A549 (cell line): ENCODE data around the gene FOXP1. TPM values are rescaled to one million over a fixed set of nuclear protein-coding genes. Genes with fewer than 3 reads are reported as not detected.

Source experiments
- ATAC-seq, 2 experiments: fragments of 200-7000 bp in 1 of 2; fragments of >200 bp in 1 of 2; cut with Nextera tagmentation in 1 of 2; cut with Tn5 transposase in 1 of 2; 3 replicates each; pipeline versions ENCODE4 v1.8.0 to v1.9.1; 2018 to 2020; ENCODE audit warnings: mild to moderate bottlenecking in 1 of 2, moderate library complexity in 1 of 2
- CTCF ChIA-PET: fragments of 300-600 bp; sonication (Branson Sonifier 250); formaldehyde crosslinking; extraction: SDS; loops from one replicate; lab custom pipeline; 2021; ENCODE audit warnings: antibody characterized with exemption, inconsistent platforms; lab: Yijun Ruan, JAX
- POLR2A ChIA-PET: fragments of 350-600 bp; formaldehyde crosslinking; extraction: SDS; loops from one replicate; lab custom pipeline; 2021; ENCODE audit warnings: antibody characterized with exemption, inconsistent platforms; lab: Yijun Ruan, JAX
- DNase-seq, 2 experiments: peaks; one replicate each; pipeline versions ENCODE4 v3.0.0 to v3.0.0-alpha.2; 2011 to 2016; ENCODE audit warnings: low read depth in 1 of 2, low spot score in 1 of 2
- FAIRE-seq: peaks from 2 replicates; lab custom pipeline; 2011; peaks lifted over from hg19 to GRCh38; lab: Jason Lieb, UNC
- H3K27ac ChIP-seq, 2 experiments: fragments of >200 bp; sonication (Bioruptor Twin); formaldehyde crosslinking; 3 replicates each; pipeline ENCODE4 v1.5.1; 2016 to 2017
- H3K4me1 ChIP-seq: fragments of >200 bp; sonication (Bioruptor Twin); formaldehyde crosslinking; 3 replicates; pipeline ENCODE4 v1.6.1; 2016
- H3K4me2 ChIP-seq: fragments of >200 bp; sonication (Bioruptor Twin); formaldehyde crosslinking; 3 replicates; pipeline ENCODE4 v1.6.1; 2016
- H3K4me3 ChIP-seq: fragments of >200 bp; sonication (Bioruptor Twin); formaldehyde crosslinking; 3 replicates; pipeline ENCODE4 v1.5.1; 2016
- H3K9me3 ChIP-seq: fragments of >200 bp; sonication (Bioruptor Twin); formaldehyde crosslinking; 3 replicates; pipeline ENCODE4 v1.6.1; 2016
- BHLHE40 ChIP-seq: IDR thresholded peaks from 2 replicates; pipeline ENCODE4 v1.6.1; 2012; ENCODE audit warnings: low read depth, low read length, inconsistent platforms
- CBX2 ChIP-seq: fragments of 200-600 bp; sonication (generic); IDR thresholded peaks from 2 replicates; pipeline ENCODE4 v1.6.1; 2016; ENCODE audit warnings: low read depth, mild to moderate bottlenecking, borderline replicate concordance
- CEBPB ChIP-seq, 2 experiments: fragments of >200 bp in 1 of 2; sonication (Bioruptor Twin) in 1 of 2; formaldehyde crosslinking in 1 of 2; IDR thresholded peaks; 2 replicates each; pipeline ENCODE4 v1.6.1; 2012 to 2016
- EHF ChIP-seq: fragments of 250-450 bp; sonication (Bioruptor Pico); IDR thresholded peaks from 2 replicates; pipeline ENCODE4 v1.5.0; 2020; ENCODE audit warnings: mild to moderate bottlenecking
- EP300 ChIP-seq, 2 experiments: fragments of >200 bp; sonication (Bioruptor Twin); formaldehyde crosslinking; IDR thresholded peaks; 2 replicates in 1 of 2; 3 replicates in 1 of 2; pipeline ENCODE4 v1.6.1; 2016 to 2017
- FOSL2 ChIP-seq, 2 experiments: fragments of 450-650 bp in 1 of 2; fragments of >200 bp in 1 of 2; sonication (Bioruptor Twin) in 1 of 2; formaldehyde crosslinking; IDR thresholded peaks; 2 replicates each; pipeline versions ENCODE4 v1.5.0 to v1.6.1; 2016 to 2020; ENCODE audit warnings: mild to moderate bottlenecking in 1 of 2, moderate library complexity in 1 of 2
- GATA3 ChIP-seq: IDR thresholded peaks from 2 replicates; pipeline ENCODE4 v1.6.1; 2012; ENCODE audit warnings: borderline replicate concordance
- HEYL ChIP-seq: fragments of 250-450 bp; sonication (Bioruptor Pico); IDR thresholded peaks from 2 replicates; pipeline ENCODE4 v1.8.0; 2021; ENCODE audit warnings: mild to moderate bottlenecking, moderate library complexity
- KDM1A ChIP-seq: fragments of 200-600 bp; sonication (generic); IDR thresholded peaks from 2 replicates; pipeline ENCODE4 v1.6.1; 2016; ENCODE audit warnings: low read depth, mild to moderate bottlenecking
- KDM5A ChIP-seq: fragments of 200-600 bp; sonication (generic); IDR thresholded peaks from 2 replicates; pipeline ENCODE4 v1.6.1; 2016; ENCODE audit warnings: antibody characterized with exemption, mild to moderate bottlenecking
- MAZ ChIP-seq: fragments of 150-350 bp; IDR thresholded peaks from 2 replicates; pipeline ENCODE4 v1.6.1; 2014; ENCODE audit warnings: antibody characterized with exemption, low read depth, low read length, borderline replicate concordance
- MYC ChIP-seq: IDR thresholded peaks from 2 replicates; pipeline ENCODE4 v1.6.1; 2012; ENCODE audit warnings: mild to moderate bottlenecking, inconsistent platforms, low read length, improper control_type of control experiment, borderline replicate concordance
- RAD21 ChIP-seq, 2 experiments: fragments of >200 bp in 1 of 2; sonication (Bioruptor Twin) in 1 of 2; formaldehyde crosslinking in 1 of 2; IDR thresholded peaks in 1 of 2; conservative IDR thresholded peaks in 1 of 2; 2 replicates in 1 of 2; 3 replicates in 1 of 2; pipeline ENCODE4 v1.6.1; 2012 to 2018; ENCODE audit warnings: inconsistent platforms in 1 of 2
- RCOR1 ChIP-seq: fragments of 150-350 bp; IDR thresholded peaks from 2 replicates; pipeline ENCODE4 v1.6.1; 2014; ENCODE audit warnings: antibody characterized with exemption, low read length, low read depth
- RFX5 ChIP-seq: fragments of 450-650 bp; IDR thresholded peaks from 2 replicates; pipeline ENCODE4 v1.7.1; 2014; ENCODE audit warnings: antibody characterized with exemption, mild to moderate bottlenecking, moderate library complexity
- TP53 ChIP-seq: fragments of 250-450 bp; sonication (Bioruptor Pico); IDR thresholded peaks from 2 replicates; pipeline ENCODE4 v1.5.0; 2021; ENCODE audit warnings: mild to moderate bottlenecking, moderate library complexity
- ZC3H11A ChIP-seq: fragments of 450-650 bp; IDR thresholded peaks from 2 replicates; pipeline ENCODE4 v1.6.1; 2014; ENCODE audit warnings: antibody characterized with exemption, mild to moderate bottlenecking
- ZNF302 ChIP-seq: fragments of 250-450 bp; sonication (Bioruptor Pico); IDR thresholded peaks from 2 replicates; pipeline ENCODE4 v1.9.0; 2021; ENCODE audit warnings: inconsistent platforms, mild to moderate bottlenecking, moderate library complexity
- ZSCAN20 ChIP-seq: fragments of 250-450 bp; sonication (Bioruptor Pico); IDR thresholded peaks from 2 replicates; pipeline ENCODE4 v1.8.0; 2022; ENCODE audit warnings: mild to moderate bottlenecking, moderate library complexity
- WGBS: methylation state at CpG from one replicate; pipeline ENCODE4 v1.1.6; 2017; ENCODE audit errors: missing lambda C conversion rate; 5-methylcytosine and 5-hydroxymethylcytosine counted together
- polyA plus RNA-seq, 4 experiments: library from polyadenylated mRNA; depleted of rRNA in 3 of 4; stranded (reverse); fragments of >200 nt; fragmentation: RNase III in 1 of 4; extraction: RNeasy Plus Mini Kit Qiagen cat#74134 plus additional on column Dnase treatment in 1 of 4; gene quantifications; 2 replicates in 3 of 4; 3 replicates in 1 of 4; pipeline ENCODE4 v1.2.3, GENCODE V29; 2011 to 2017
- TF ChIP-seq, protein P1 (sequence below): fragments of 250-450 bp; sonication (Bioruptor Pico); IDR thresholded peaks from 2 replicates; pipeline ENCODE4 v1.5.0; 2021; ENCODE audit warnings: mild to moderate bottlenecking, moderate library complexity, borderline replicate concordance

The FOXP1 gene
- polyA plus RNA-seq, 2 of the 4 experiments (the other 2 are of a cell fraction): 12.8 to 13.9 TPM

DNA sequence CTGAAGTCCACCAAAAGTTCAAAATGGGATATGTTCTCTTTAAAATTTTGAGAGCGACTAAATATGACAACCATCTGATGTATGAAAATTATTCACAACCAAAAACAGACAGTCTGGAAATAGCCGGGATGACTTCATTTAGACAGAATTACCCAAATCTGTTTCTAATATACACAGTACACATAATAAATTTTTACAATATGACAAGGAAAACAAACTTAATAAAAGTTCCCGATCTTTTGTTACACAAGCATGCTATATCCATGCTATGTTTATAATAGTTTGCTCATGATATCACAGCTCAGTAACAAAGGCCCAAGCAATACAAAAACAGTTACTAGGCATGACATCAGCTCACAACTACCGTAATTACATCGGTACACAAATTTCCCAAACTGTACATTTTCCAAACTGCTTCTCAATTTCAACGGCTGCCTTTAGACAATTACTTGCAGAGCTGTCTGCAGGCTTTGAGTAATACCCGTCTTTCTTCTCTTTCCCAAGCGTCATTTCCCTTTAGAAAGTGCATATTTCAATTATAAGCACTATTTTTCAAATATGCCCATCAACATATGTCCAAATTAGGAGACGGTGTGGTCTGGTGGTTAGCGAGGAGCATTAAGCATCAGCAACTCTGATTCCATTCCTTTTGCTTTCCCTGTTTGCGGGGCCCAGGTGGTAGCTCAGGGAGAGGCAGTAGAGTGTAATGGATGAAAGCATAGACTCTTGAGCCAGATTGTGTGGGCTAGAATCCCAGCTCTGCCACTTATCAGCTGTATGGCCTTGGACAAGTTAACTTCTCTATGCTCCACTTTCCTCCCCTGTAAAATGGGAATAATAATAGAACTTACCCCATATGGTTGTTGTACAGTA is 481.2 kb downstream of the FOXP1 start (continued):
- TF ChIP-seq GATA3: peak; percentile 47; the same call in 1 of the 2 replicates
- TF ChIP-seq ZSCAN20 (CRISPR knock-in tag): no peak
- TF ChIP-seq EP300 (IDR thresholded peaks at IDR 0.05): peak; percentile 74 to 77; a peak in 3 of 5 replicates
- no peak for TF ChIP-seq RCOR1

DNA sequence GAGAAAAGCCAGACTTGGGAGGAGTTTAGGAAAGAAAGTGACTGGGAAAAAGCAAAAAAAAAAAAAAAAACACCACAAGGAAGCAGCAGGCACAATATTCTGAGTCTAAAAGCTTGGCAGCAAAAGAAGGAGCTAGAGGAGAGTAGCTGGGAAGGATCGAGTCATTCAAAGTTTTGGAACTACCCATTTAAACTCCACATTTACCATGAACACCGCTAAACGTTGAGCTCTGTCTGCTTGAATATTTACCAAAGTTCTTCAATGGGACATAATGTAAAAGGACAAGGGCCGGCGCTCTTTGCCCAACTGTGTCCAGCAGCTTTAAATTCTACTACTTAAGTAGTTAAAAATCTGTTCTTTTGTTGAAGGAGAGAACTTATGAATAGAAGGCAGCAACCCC is 481.9 kb downstream of the FOXP1 start:
- H3K9me3 ChIP-seq: no peaks in the 10 kb centered on the region
- 76% methylated on average over 5 of the region's 5 CpGs for WGBS
- peak overlapping the region; percentile 66 to 77 for H3K27ac ChIP-seq
- DNase-seq: no peak
- TF ChIP-seq MAZ: no peak
- no peak for TF ChIP-seq CBX2
- TF ChIP-seq KDM1A: no peak
- TF ChIP-seq RAD21 (conservative IDR thresholded peaks at IDR 0.05 in 1 of 2, IDR thresholded peaks at IDR 0.05 in 1 of 2): no peak
- no peak for TF ChIP-seq CEBPB (IDR thresholded peaks at IDR 0.05)
- no peak for TF ChIP-seq HEYL (CRISPR knock-in tag)
- TF ChIP-seq ZNF302 (CRISPR knock-in tag): no peak
- TF ChIP-seq MYC: no peak
- TF ChIP-seq, protein P1, sequence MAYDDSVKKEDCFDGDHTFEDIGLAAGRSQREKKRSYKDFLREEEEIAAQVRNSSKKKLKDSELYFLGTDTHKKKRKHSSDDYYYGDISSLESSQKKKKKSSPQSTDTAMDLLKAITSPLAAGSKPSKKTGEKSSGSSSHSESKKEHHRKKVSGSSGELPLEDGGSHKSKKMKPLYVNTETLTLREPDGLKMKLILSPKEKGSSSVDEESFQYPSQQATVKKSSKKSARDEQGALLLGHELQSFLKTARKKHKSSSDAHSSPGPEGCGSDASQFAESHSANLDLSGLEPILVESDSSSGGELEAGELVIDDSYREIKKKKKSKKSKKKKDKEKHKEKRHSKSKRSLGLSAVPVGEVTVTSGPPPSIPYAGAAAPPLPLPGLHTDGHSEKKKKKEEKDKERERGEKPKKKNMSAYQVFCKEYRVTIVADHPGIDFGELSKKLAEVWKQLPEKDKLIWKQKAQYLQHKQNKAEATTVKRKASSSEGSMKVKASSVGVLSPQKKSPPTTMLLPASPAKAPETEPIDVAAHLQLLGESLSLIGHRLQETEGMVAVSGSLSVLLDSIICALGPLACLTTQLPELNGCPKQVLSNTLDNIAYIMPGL (CRISPR knock-in tag): no peak
- TF ChIP-seq ZC3H11A: no peak
- no peak for TF ChIP-seq RFX5
- TF ChIP-seq KDM5A: no peak
- no peak for TF ChIP-seq TP53 (CRISPR knock-in tag)
- no peak for TF ChIP-seq BHLHE40
- no peak for TF ChIP-seq EP300 (IDR thresholded peaks at IDR 0.05)
- ChIA-PET CTCF (interaction anchor here (1.4 to 2.4 kb wide), 3 partner anchors 9 to 49 kb away, joined by 4 to 5 read pairs (median 4); no protein-coding TSS in a partner anchor), POLR2A (interaction anchor here (0.6 kb wide), 2 partner anchors 17 to 40 kb away, joined by 3 to 5 read pairs; no protein-coding TSS in a partner anchor)
- peak overlapping the region; percentile 66 for H3K4me2 ChIP-seq
- no peak for FAIRE-seq
- H3K4me3 ChIP-seq: 0 out of 3 replicates have a peak overlapping the region, but pooled peaks have one; percentile 7
- peaks cover 48% of the 10 kb centered on the region for H3K4me1 ChIP-seq
- ATAC-seq: peak in 1 of 2 experiments; percentile 20; a peak in 4 of 6 replicates

DNA sequence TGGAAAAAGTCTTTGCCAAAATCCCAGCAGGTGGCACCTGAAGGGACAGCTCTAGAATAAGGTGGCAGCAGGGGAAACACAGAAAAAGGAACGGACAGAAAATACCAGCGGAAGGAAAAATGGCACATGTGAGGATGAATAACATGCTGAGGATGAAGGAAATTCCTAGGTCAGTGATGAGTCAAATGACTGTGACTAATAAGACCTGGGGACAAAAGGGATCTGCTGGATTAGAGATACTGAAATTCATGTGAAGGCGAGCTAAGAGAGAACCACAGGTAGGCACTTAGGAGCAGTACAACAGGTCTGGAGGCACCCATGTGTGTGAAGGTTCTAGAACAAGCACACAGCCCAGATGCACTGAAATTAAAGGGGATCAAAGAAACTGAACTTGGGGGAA is 482.5 kb downstream of the FOXP1 start:
- TF ChIP-seq FOSL2 (IDR thresholded peaks at IDR 0.05): peak; percentile 71
- TF ChIP-seq FOSL2 (CRISPR knock-in tag; IDR thresholded peaks at IDR 0.05): peak; percentile 80
- no peak for TF ChIP-seq EHF (CRISPR knock-in tag)
- TF ChIP-seq, all 56 proteins: peak for 1
- no peaks in the 10 kb centered on the region for H3K9me3 ChIP-seq
- no peak for FAIRE-seq
- DNase-seq: peak; percentile 47 to 49
- peaks cover 48% of the 10 kb centered on the region for H3K4me1 ChIP-seq
- POLR2A ChIA-PET: no interaction called here
- 13% methylated on average over 3 of the region's 3 CpGs for WGBS
- no peak overlapping the region for H3K4me3 ChIP-seq
- ATAC-seq: peak; percentile 55 to 62
- CTCF ChIA-PET: interaction anchor here (0.7 to 2.4 kb wide), 5 partner anchors 10 to 49 kb away, joined by 3 to 5 read pairs (median 3); no protein-coding TSS in a partner anchor
- peak overlapping the region; percentile 66 to 77 for H3K27ac ChIP-seq
- peak overlapping the region; percentile 66 for H3K4me2 ChIP-seq
